B cell (primary cell): ENCODE results near the gene NBEAL2. TPM values are rescaled to one million over a fixed set of nuclear protein-coding genes. Genes with fewer than 3 reads are reported as not detected.

ENCODE experiments used
- ATAC-seq: fragments of 200-7000 bp; cut with Tn5 transposase; one replicate; pipeline ENCODE4 v1.10.0; 2021; ENCODE audit warnings: low read depth, mild to moderate bottlenecking, moderate number of reproducible peaks, moderate library complexity
- CTCF ChIA-PET: fragments of 350-600 bp; sonication (Branson Sonifier 250); formaldehyde crosslinking; loops from one replicate; lab custom pipeline; 2021; ENCODE audit warnings: antibody characterized with exemption, inconsistent platforms; lab: Charles Lee
- POLR2A ChIA-PET: fragments of 350-600 bp; sonication (Branson Sonifier 250); formaldehyde crosslinking; loops from one replicate; lab custom pipeline; 2021; ENCODE audit warnings: antibody characterized with exemption; lab: Charles Lee
- DNase-seq: peaks from one replicate; pipeline ENCODE4 v3.0.0; 2013
- H2AFZ ChIP-seq: 2 replicates; pipeline ENCODE4 v1.6.1; 2012; ENCODE audit warnings: mild to moderate bottlenecking, low read depth, low read length; ENCODE audit not compliant: insufficient read depth, poor library complexity, severe bottlenecking
- H3K27ac ChIP-seq, 2 donors: 1 replicate in 1 of 2; 2 replicates in 1 of 2; pipeline ENCODE4 v1.5.1; 2012 to 2013; ENCODE audit warnings: low read length in 2 of 2, mild to moderate bottlenecking in 2 of 2, moderate library complexity in 1 of 2
- H3K27me3 ChIP-seq, 4 experiments: fragments of 200-600 bp in 1 of 4; sonication (generic) in 1 of 4; replicated peaks in 1 of 4; 1 replicate in 2 of 4; 2 replicates in 2 of 4; pipeline versions ENCODE4 v1.6.1 to v1.7.0; 2013 to 2016; ENCODE audit warnings: low read length in 3 of 4, mild to moderate bottlenecking in 2 of 4, mixed read lengths in 1 of 4, moderate library complexity in 1 of 4; ENCODE audit not compliant: insufficient read depth in 4 of 4, control insufficient read depth in 3 of 4; ENCODE audit errors: control extremely low read depth in 1 of 4
- H3K36me3 ChIP-seq, 2 experiments: replicated peaks in 1 of 2; 1 replicate in 1 of 2; 2 replicates in 1 of 2; pipeline versions ENCODE4 v1.6.1 to v1.7.1; 2013; ENCODE audit warnings: low read length in 1 of 2; ENCODE audit not compliant: insufficient read depth in 2 of 2, control insufficient read depth in 1 of 2; ENCODE audit errors: control extremely low read depth in 1 of 2, extremely low read depth in 1 of 2
- H3K4me1 ChIP-seq, 2 donors: fragments of 200-600 bp in 1 of 2; sonication (generic) in 1 of 2; 1 replicate in 1 of 2; 2 replicates in 1 of 2; pipeline versions ENCODE4 v1.5.1 to v1.6.1; 2013 to 2017; ENCODE audit warnings: low read length in 2 of 2; ENCODE audit not compliant: control insufficient read depth in 2 of 2, insufficient read depth in 2 of 2
- H3K4me2 ChIP-seq: replicated peaks from 2 replicates; pipeline ENCODE3; 2012; ENCODE audit warnings: mild to moderate bottlenecking, low read depth, low read length; ENCODE audit not compliant: poor library complexity, severe bottlenecking
- H3K4me3 ChIP-seq, 5 experiments: fragments of 200-600 bp in 1 of 5; sonication (generic) in 1 of 5; 1 replicate in 3 of 5; 2 replicates in 2 of 5; pipeline versions ENCODE4 v1.5.1 to v1.7.0; 2011 to 2016; ENCODE audit warnings: low read length in 4 of 5, mild to moderate bottlenecking in 4 of 5, low read depth in 2 of 5, control low read depth in 1 of 5, moderate library complexity in 1 of 5; ENCODE audit not compliant: insufficient read depth in 1 of 5; ENCODE audit errors: control extremely low read depth in 1 of 5, extremely low read depth in 1 of 5
- H3K79me2 ChIP-seq: fragments of 200-600 bp; sonication (generic); one replicate; pipeline ENCODE4 v1.6.0; 2016; ENCODE audit warnings: low read length; ENCODE audit not compliant: control insufficient read depth, insufficient read depth
- H3K9ac ChIP-seq: fragments of 200-600 bp; sonication (generic); 2 replicates; pipeline ENCODE4 v1.6.1; 2017; ENCODE audit warnings: mild to moderate bottlenecking, low read length, moderate library complexity
- H3K9me3 ChIP-seq, 3 donors: one replicate each; pipeline versions ENCODE4 v1.6.1 to v1.7.1; 2013; ENCODE audit warnings: low read length in 2 of 3; ENCODE audit not compliant: control insufficient read depth in 2 of 3, insufficient read depth in 1 of 3; ENCODE audit errors: control extremely low read depth in 1 of 3
- H4K20me1 ChIP-seq: 2 replicates; pipeline ENCODE4 v1.6.0; 2012; ENCODE audit warnings: mild to moderate bottlenecking, low read length; ENCODE audit not compliant: insufficient read depth, control insufficient read depth, poor library complexity, severe bottlenecking
- H3K27ac Mint-ChIP-seq: one replicate; pipeline ENCODE4 v1.8.0; 2021; ENCODE audit warnings: mixed read lengths
- H3K27me3 Mint-ChIP-seq: one replicate; pipeline ENCODE4 v1.8.0; 2021; ENCODE audit warnings: mixed read lengths
- H3K4me1 Mint-ChIP-seq: one replicate; pipeline ENCODE4 v1.8.0; 2021; ENCODE audit warnings: mixed read lengths
- H3K4me3 Mint-ChIP-seq: one replicate; pipeline ENCODE4 v1.8.0; 2021; ENCODE audit warnings: mixed read lengths
- H3K9me3 Mint-ChIP-seq: one replicate; pipeline ENCODE4 v1.8.0; 2022; ENCODE audit warnings: mixed read lengths; ENCODE audit not compliant: insufficient read depth
- EZH2 ChIP-seq: IDR thresholded peaks from 2 replicates; pipeline ENCODE4 v1.6.1; 2012; ENCODE audit warnings: borderline replicate concordance, low read depth, mild to moderate bottlenecking, moderate library complexity, low read length; ENCODE audit not compliant: insufficient read depth, poor library complexity, severe bottlenecking
- WGBS: methylation state at CpG from one replicate; pipeline ENCODE4 v1.1.5; 2013; ENCODE audit warnings: missing lambda C conversion rate; ENCODE audit not compliant: insufficient coverage; 5-methylcytosine and 5-hydroxymethylcytosine counted together
- intact Hi-C: fragments of 100-400 bp; cut with micrococcal nuclease; formaldehyde crosslinking; loops from one replicate; pipeline ENCODE4 v1.10.0; 2022
- polyA plus RNA-seq: library from polyadenylated mRNA; depleted of rRNA; stranded (reverse); fragments of >200 nt; gene quantifications from 2 replicates; pipeline ENCODE4 v1.2.3, GENCODE V29; 2012
- total RNA-seq, 2 donors: library from RNA; stranded (reverse); fragments of 120-200 nt in 1 of 2; gene quantifications; 1 replicate in 1 of 2; 2 replicates in 1 of 2; pipeline versions ENCODE4 v1.2.3 to v1.2.4, GENCODE V29; 2013 to 2022
- TF ChIP-seq, protein P1 (sequence below): fragments of 200-600 bp; IDR thresholded peaks from one replicate; pipeline ENCODE4 v1.8.0; 2022; ENCODE audit warnings: antibody characterized with exemption, mild to moderate bottlenecking

The NBEAL2 gene
- total and polyA plus RNA-seq, 2 donors (not counting 1 experiment from before 2014, with no cell fraction given): 63.8 to 155 TPM

DNA sequence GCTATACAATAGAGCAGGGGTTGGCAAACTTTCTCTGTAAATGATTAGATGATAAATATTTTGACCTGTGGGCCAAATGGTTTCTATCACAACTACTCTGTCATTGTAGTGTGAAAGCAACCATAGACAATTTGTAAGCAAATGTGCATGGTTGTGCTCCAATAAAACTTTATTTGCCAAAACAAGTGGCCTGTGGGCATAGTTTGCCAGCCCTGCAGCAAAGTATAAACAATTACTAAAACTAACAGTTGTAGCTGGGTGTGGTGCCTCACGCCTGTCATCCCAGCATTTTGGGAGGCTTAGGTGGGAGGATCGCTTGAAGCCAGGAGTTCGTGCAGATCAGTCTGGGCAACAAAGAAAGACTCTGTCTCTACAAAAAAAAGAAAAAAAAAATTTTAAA lies 61.6 kb downstream of the NBEAL2 start:
- H3K9me3 Mint-ChIP-seq: peaks cover 3% of the 10 kb centered on the region
- H3K4me3 ChIP-seq: no peak overlapping the region
- H3K27me3 Mint-ChIP-seq: no peaks in the 10 kb centered on the region
- no peak for DNase-seq
- H3K79me2 ChIP-seq: peaks cover 28% of the 10 kb centered on the region
- no peak overlapping the region for H3K4me2 ChIP-seq
- WGBS: no CpG with 5 or more reads among the region's 3 CpGs
- no peak for TF ChIP-seq EZH2
- TF ChIP-seq, protein P1, sequence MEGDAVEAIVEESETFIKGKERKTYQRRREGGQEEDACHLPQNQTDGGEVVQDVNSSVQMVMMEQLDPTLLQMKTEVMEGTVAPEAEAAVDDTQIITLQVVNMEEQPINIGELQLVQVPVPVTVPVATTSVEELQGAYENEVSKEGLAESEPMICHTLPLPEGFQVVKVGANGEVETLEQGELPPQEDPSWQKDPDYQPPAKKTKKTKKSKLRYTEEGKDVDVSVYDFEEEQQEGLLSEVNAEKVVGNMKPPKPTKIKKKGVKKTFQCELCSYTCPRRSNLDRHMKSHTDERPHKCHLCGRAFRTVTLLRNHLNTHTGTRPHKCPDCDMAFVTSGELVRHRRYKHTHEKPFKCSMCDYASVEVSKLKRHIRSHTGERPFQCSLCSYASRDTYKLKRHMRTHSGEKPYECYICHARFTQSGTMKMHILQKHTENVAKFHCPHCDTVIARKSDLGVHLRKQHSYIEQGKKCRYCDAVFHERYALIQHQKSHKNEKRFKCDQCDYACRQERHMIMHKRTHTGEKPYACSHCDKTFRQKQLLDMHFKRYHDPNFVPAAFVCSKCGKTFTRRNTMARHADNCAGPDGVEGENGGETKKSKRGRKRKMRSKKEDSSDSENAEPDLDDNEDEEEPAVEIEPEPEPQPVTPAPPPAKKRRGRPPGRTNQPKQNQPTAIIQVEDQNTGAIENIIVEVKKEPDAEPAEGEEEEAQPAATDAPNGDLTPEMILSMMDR: no peak
- H3K4me1 Mint-ChIP-seq: peaks cover 25% of the 10 kb centered on the region
- no peak overlapping the region for H3K9ac ChIP-seq
- H3K27me3 ChIP-seq: no peaks in the 10 kb centered on the region
- peaks cover 8 to 15% of the 10 kb centered on the region in 2 donors for H3K4me1 ChIP-seq
- no peak overlapping the region for H2AFZ ChIP-seq
- no peaks in the 10 kb centered on the region for H3K9me3 ChIP-seq
- H3K27ac ChIP-seq: no peak overlapping the region
- H3K27ac Mint-ChIP-seq: no peak overlapping the region
- no peak overlapping the region for H3K4me3 Mint-ChIP-seq
- POLR2A ChIA-PET: interaction anchor here (1.0 kb wide), 1 partner anchor 62 kb away, joined by 4 read pairs; the partner anchor contains the start of gene NBEAL2
- H3K36me3 ChIP-seq: peaks cover 14 to 54% of the 10 kb centered on the region in 2 experiments
- intact Hi-C loops: no loop called here
- no peak for ATAC-seq
- CTCF ChIA-PET: interaction anchor here (0.8 to 1.0 kb wide), 3 partner anchors 8 to 32 kb away, joined by 3 to 5 read pairs (median 4); no protein-coding TSS in a partner anchor
- peaks cover 10% of the 10 kb centered on the region for H4K20me1 ChIP-seq

DNA sequence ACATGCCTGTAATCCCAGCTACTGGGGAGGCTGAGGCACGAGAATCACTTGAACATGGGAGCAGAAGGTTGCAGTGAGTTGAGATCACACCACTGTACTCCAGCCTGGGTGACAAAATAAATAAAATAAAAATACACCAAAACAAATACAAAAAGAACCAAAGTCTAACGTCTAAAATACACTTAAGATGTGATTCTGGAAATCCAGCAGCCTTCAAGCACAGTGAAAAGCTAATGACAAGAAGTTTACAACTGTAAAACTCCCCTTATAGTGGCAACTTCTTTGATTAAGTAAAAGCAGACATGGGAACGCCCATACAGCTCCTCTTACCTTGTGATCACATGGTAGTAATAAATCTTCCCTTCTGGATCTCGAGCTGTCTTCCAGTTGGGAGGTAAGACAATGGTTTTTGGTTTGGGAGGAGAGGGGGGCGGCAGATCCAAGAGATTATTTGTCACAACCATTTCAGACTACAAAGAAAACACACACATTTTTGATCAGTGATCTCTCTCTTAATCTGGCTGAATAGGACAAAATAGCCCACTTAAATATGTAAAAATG lies 62.8 kb downstream of the NBEAL2 start:
- Mint-ChIP-seq H3K27me3 (no peaks in the 10 kb centered on the region), H3K4me3 (no peak overlapping the region), H3K4me1 (peaks cover 22% of the 10 kb centered on the region), H3K9me3 (peaks cover 3% of the 10 kb centered on the region), H3K27ac (no peak overlapping the region)
- Histone ChIP-seq H3K4me3 (no peak overlapping the region), H3K27ac (no peak overlapping the region), H3K36me3 (peaks cover 11 to 51% of the 10 kb centered on the region in 2 experiments), H3K27me3 (no peaks in the 10 kb centered on the region), H3K4me1 (peaks cover 8 to 15% of the 10 kb centered on the region in 2 donors), H2AFZ (no peak overlapping the region), H3K9me3 (no peaks in the 10 kb centered on the region), H3K9ac (no peak overlapping the region), H4K20me1 (peaks cover 10% of the 10 kb centered on the region), H3K4me2 (no peak overlapping the region), H3K79me2 (peaks cover 22% of the 10 kb centered on the region)
- ChIA-PET POLR2A (interaction anchor here (0.5 kb wide), 1 partner anchor 51 kb away, joined by 4 read pairs; no protein-coding TSS in a partner anchor), CTCF (interaction anchor here (1.0 kb wide), 1 partner anchor 9 kb away, joined by 5 read pairs; no protein-coding TSS in a partner anchor)
- no peak for ATAC-seq
- TF ChIP-seq, protein P1: no peak
- no peak for TF ChIP-seq EZH2
- DNase-seq: no peak
- intact Hi-C loops: no loop called here
- 100% methylated on average over 1 of the region's 5 CpGs for WGBS
